Neural cell (in vitro differentiated cells): ENCODE results near the gene EEF1A2.

Experiments used
- EZH2 ChIP-seq: fragments of 200-600, 300-800 bp; shearing (Covaris generic), sonication (generic); IDR thresholded peaks from 2 replicates; pipeline ENCODE4 v1.6.1; 2014; ENCODE audit warnings: antibody characterized with exemption, low read length, borderline replicate concordance, mild to moderate bottlenecking; ENCODE audit not compliant: insufficient read depth, poor library complexity, severe bottlenecking
- MXI1 ChIP-seq: fragments of 450-650 bp; conservative IDR thresholded peaks from 2 replicates; pipeline ENCODE4 v1.6.1; 2014; ENCODE audit warnings: antibody characterized with exemption, mild to moderate bottlenecking; ENCODE audit not compliant: poor library complexity, severe bottlenecking
- SMC3 ChIP-seq: fragments of 450-650 bp; conservative IDR thresholded peaks from 2 replicates; pipeline ENCODE4 v1.6.1; 2014; ENCODE audit warnings: antibody characterized with exemption, mild to moderate bottlenecking, moderate library complexity; ENCODE audit not compliant: poor library complexity
- TF ChIP-seq, protein P1 (sequence below): fragments of 450-650 bp; IDR thresholded peaks from 2 replicates; pipeline ENCODE4 v1.5.1; 2014; ENCODE audit warnings: antibody characterized with exemption, mild to moderate bottlenecking, moderate library complexity; ENCODE audit not compliant: poor library complexity, severe bottlenecking

GRCh38 chr20:63500902-63501817, 2.3 kb upstream of the EEF1A2 start:
- TF ChIP-seq, protein P1, sequence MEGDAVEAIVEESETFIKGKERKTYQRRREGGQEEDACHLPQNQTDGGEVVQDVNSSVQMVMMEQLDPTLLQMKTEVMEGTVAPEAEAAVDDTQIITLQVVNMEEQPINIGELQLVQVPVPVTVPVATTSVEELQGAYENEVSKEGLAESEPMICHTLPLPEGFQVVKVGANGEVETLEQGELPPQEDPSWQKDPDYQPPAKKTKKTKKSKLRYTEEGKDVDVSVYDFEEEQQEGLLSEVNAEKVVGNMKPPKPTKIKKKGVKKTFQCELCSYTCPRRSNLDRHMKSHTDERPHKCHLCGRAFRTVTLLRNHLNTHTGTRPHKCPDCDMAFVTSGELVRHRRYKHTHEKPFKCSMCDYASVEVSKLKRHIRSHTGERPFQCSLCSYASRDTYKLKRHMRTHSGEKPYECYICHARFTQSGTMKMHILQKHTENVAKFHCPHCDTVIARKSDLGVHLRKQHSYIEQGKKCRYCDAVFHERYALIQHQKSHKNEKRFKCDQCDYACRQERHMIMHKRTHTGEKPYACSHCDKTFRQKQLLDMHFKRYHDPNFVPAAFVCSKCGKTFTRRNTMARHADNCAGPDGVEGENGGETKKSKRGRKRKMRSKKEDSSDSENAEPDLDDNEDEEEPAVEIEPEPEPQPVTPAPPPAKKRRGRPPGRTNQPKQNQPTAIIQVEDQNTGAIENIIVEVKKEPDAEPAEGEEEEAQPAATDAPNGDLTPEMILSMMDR = no peak
- TF ChIP-seq SMC3 (no peak), EZH2 (no peak), MXI1 (no peak)
